Bronchial epithelial cell (primary cell): Measurements from ENCODE around the gene DENND2C. TPM values are rescaled to one million over a fixed set of nuclear protein-coding genes. Genes with fewer than 3 reads are reported as not detected.
A peak's percentile ranks its signal among the peaks of the same experiment; 100 is the strongest.

ENCODE experiments used
- DNase-seq: peaks from one replicate; pipeline ENCODE4 v3.0.0-alpha.2; 2010; ENCODE audit warnings: low read depth
- FAIRE-seq: peaks from 2 replicates; lab custom pipeline; 2011; peaks lifted over from hg19 to GRCh38; lab: Jason Lieb, UNC
- H3K27me3 ChIP-seq: 2 replicates; pipeline ENCODE4 v1.5.1; 2011; ENCODE audit warnings: low read length; ENCODE audit not compliant: control insufficient read depth, insufficient read depth
- H3K36me3 ChIP-seq: 2 replicates; pipeline ENCODE4 v1.5.1; 2011; ENCODE audit warnings: low read length; ENCODE audit not compliant: control insufficient read depth, insufficient read depth
- H3K4me3 ChIP-seq: 2 replicates; pipeline ENCODE4 v1.5.1; 2011; ENCODE audit warnings: mild to moderate bottlenecking, low read depth, low read length, control low read depth
- CTCF ChIP-seq: IDR thresholded peaks from 2 replicates; pipeline ENCODE4 v1.5.1; 2011; ENCODE audit warnings: mild to moderate bottlenecking, moderate library complexity, low read length, control low read depth, inconsistent platforms; ENCODE audit not compliant: insufficient read depth, severe bottlenecking
- total RNA-seq: library from RNA; depleted of rRNA; stranded (reverse); fragments of >200 nt; gene quantifications from 2 replicates; pipeline ENCODE4 v1.2.1, GENCODE V29; 2014

DENND2C gene
- total RNA-seq, 1 donor from 2014 or later, result 18.2 TPM

GRCh38 chr1:114610546-114611245, 59.2 kb downstream of the DENND2C start:
- DNase-seq (peak; percentile 98), FAIRE-seq (peak; percentile 96)
- Histone ChIP-seq H3K27me3 (no peaks in the 10 kb centered on the region), H3K36me3 (peaks cover 10% of the 10 kb centered on the region), H3K4me3 (no peak overlapping the region)
- TF ChIP-seq CTCF, result no peak

GRCh38 chr1:114609826-114610225, 60.0 kb downstream of the DENND2C start:
- FAIRE-seq (no peak), DNase-seq (peak; percentile 74)
- no peaks in the 10 kb centered on the region for H3K27me3 ChIP-seq
- peaks cover 10% of the 10 kb centered on the region for H3K36me3 ChIP-seq
- TF ChIP-seq CTCF, result no peak
- no peak overlapping the region for H3K4me3 ChIP-seq

- DNase-seq (no peak), FAIRE-seq (no peak)
- TF ChIP-seq CTCF, result no peak
- Histone ChIP-seq H3K4me3 (no peak overlapping the region), H3K27me3 (no peaks in the 10 kb centered on the region), H3K36me3 (peaks cover 10% of the 10 kb centered on the region)
Measured at GRCh38 chr1:114609026-114609425, 60.8 kb downstream of the DENND2C start.

GRCh38 chr1:114607223-114607622, 62.6 kb downstream of the DENND2C start:
- FAIRE-seq (no peak), DNase-seq (no peak)
- Histone ChIP-seq H3K36me3 (peaks cover 10% of the 10 kb centered on the region), H3K4me3 (no peak overlapping the region), H3K27me3 (no peaks in the 10 kb centered on the region)
- no peak for TF ChIP-seq CTCF

GRCh38 chr1:114597949-114598348, 71.9 kb downstream of the DENND2C start:
- FAIRE-seq (no peak), DNase-seq (peak; percentile 32)
- Histone ChIP-seq H3K27me3 (no peaks in the 10 kb centered on the region), H3K4me3 (no peak overlapping the region), H3K36me3 (peaks cover 11% of the 10 kb centered on the region)
- no peak for TF ChIP-seq CTCF

GRCh38 chr1:114595602-114596001, 74.2 kb downstream of the DENND2C start:
- DNase-seq (no peak), FAIRE-seq (no peak)
- no peak overlapping the region for H3K4me3 ChIP-seq
- no peak for TF ChIP-seq CTCF
- peaks cover 7% of the 10 kb centered on the region for H3K36me3 ChIP-seq
- H3K27me3 ChIP-seq, result no peaks in the 10 kb centered on the region
